ENCODE data around the gene TGM6. TPM values are rescaled to one million over a fixed set of nuclear protein-coding genes. Genes with fewer than 3 reads are reported as not detected.

TGM6 gene
- total and polyA plus RNA-seq, 9 donors, result not detected

- DNase-seq, result no peak
- H3K27ac ChIP-seq, result no peak overlapping the region
- no peaks in the 10 kb centered on the region for H3K36me3 ChIP-seq
- no peaks in the 10 kb centered on the region for H3K27me3 ChIP-seq
- no peak overlapping the region for H3K4me3 ChIP-seq
- H3K4me1 ChIP-seq (ENCODE audit: insufficient read depth), result no peaks in the 10 kb centered on the region
- H3K9me3 ChIP-seq, result no peaks in the 10 kb centered on the region
- 75 to 85% (median 80%) methylated on average over 2 of the region's 2 CpGs for WGBS, 3 donors
- intact Hi-C loops (cut with DNase I), result no loop called here
- TF ChIP-seq EP300 (IDR thresholded peaks at IDR 0.05) (no peak), POLR2A (IDR thresholded peaks at IDR 0.05) (no peak), CTCF (IDR thresholded peaks at IDR 0.05) (no peak)
These were observed 17.5 kb upstream of the TGM6 start for GRCh38 chr20:2363187-2363586.

DNA sequence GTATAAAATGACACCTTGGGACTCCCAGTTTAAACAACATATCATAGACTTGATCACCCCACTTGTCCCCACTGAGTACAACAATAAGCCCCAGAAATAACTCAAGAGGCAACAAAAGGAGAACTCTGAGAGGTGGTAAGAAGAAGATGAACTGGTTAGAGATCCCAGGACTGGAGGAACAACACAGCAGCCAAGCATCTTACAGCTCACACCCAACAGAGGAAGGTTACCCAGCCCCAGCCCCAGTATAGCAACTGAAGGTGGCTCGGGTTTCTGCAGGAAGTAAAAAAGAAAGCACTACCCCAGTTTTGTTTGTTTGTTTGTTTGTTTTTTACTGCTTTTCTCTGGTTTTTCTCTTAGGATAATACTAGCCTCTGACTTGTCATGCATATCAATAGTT lies 17.1 kb upstream of the TGM6 start:
- H3K27ac ChIP-seq, result no peak overlapping the region
- WGBS, 3 donors, result 20 to 47% (median 33%) methylated on average over 1 of the region's 1 CpG
- no peak for DNase-seq
- H3K36me3 ChIP-seq, result no peaks in the 10 kb centered on the region
- no peaks in the 10 kb centered on the region for H3K4me1 ChIP-seq (ENCODE audit: insufficient read depth)
- TF ChIP-seq EP300 (IDR thresholded peaks at IDR 0.05) (no peak), CTCF (IDR thresholded peaks at IDR 0.05) (no peak), POLR2A (IDR thresholded peaks at IDR 0.05) (no peak)
- no peak overlapping the region for H3K4me3 ChIP-seq
- no peaks in the 10 kb centered on the region for H3K9me3 ChIP-seq
- no peaks in the 10 kb centered on the region for H3K27me3 ChIP-seq
- intact Hi-C loops (cut with DNase I), result no loop called here

GRCh38 chr20:2364044-2364443 lies 16.7 kb upstream of the TGM6 start:
- TF ChIP-seq POLR2A (IDR thresholded peaks at IDR 0.05) (no peak), CTCF (IDR thresholded peaks at IDR 0.05) (no peak), EP300 (IDR thresholded peaks at IDR 0.05) (no peak)
- WGBS, 3 donors, result 76 to 81% (median 80%) methylated on average over 4 of the region's 4 CpGs
- Histone ChIP-seq H3K9me3 (no peaks in the 10 kb centered on the region), H3K4me1 (ENCODE audit: insufficient read depth) (no peaks in the 10 kb centered on the region), H3K27me3 (no peaks in the 10 kb centered on the region), H3K36me3 (no peaks in the 10 kb centered on the region), H3K4me3 (no peak overlapping the region), H3K27ac (no peak overlapping the region)
- DNase-seq, result no peak
- intact Hi-C loops (cut with DNase I), result no loop called here

DNA sequence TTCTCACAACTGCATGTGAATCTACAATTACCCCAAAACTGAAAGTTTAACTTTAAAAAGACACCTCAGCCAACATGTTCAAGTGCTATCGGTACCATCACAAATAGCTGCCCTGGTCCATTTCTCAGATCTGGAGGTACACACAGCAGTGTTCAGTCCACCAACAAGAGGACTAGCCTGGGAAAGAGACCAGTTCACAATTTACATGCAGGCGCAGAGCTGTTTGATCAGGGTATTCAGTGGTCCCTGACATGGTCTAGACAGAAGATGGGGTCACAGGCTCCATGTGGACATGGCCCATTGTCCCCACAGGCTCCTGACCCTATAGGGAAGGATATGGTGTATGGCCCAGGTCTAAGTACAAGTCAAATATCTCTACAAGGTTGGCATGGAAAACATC lies 15.6 kb upstream of the TGM6 start:
- 87 to 93% (median 92%) methylated on average over 2 of the region's 2 CpGs for WGBS, 3 donors
- H3K36me3 ChIP-seq, result no peaks in the 10 kb centered on the region
- no peak overlapping the region for H3K4me3 ChIP-seq
- no peak overlapping the region for H3K27ac ChIP-seq
- intact Hi-C loops (cut with DNase I), result no loop called here
- TF ChIP-seq CTCF (IDR thresholded peaks at IDR 0.05) (no peak), POLR2A (IDR thresholded peaks at IDR 0.05) (no peak), EP300 (IDR thresholded peaks at IDR 0.05) (no peak)
- no peaks in the 10 kb centered on the region for H3K4me1 ChIP-seq (ENCODE audit: insufficient read depth)
- no peak for DNase-seq
- H3K9me3 ChIP-seq, result no peaks in the 10 kb centered on the region
- H3K27me3 ChIP-seq, result no peaks in the 10 kb centered on the region

DNA sequence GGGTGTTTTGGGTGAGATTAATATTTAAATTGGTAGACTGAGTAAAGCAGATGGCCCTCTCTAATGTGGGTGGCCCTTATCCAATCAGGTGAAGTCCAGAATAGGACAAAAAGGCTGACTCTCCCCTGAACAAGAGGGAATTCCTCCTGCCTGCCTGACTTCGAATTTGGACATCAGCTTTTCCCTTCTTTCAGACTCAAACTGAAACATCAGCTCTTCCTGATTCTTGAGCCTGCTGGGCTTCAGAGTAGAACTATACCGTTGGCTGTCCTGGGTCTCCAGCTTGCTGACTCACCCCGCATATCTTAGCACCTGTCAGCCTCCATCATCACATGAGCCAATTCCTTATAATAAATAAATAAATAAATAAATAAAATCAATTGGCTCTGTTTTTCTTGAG lies 15.0 kb upstream of the TGM6 start:
- no peak for TF ChIP-seq CTCF (IDR thresholded peaks at IDR 0.05)
- no peak for TF ChIP-seq POLR2A (IDR thresholded peaks at IDR 0.05)
- TF ChIP-seq EP300 (IDR thresholded peaks at IDR 0.05), result no peak
- Histone ChIP-seq H3K4me1 (ENCODE audit: insufficient read depth) (no peaks in the 10 kb centered on the region), H3K36me3 (no peaks in the 10 kb centered on the region), H3K9me3 (no peaks in the 10 kb centered on the region), H3K27me3 (no peaks in the 10 kb centered on the region), H3K4me3 (no peak overlapping the region), H3K27ac (no peak overlapping the region)
- no peak for DNase-seq
- intact Hi-C loops (cut with DNase I), result no loop called here
- 71 to 76% (median 73%) methylated on average over 3 of the region's 3 CpGs for WGBS, 3 donors
